Suprapubic skin (tissue), 4 donors: ENCODE results near the gene COL5A1. TPM values are rescaled to one million over a fixed set of nuclear protein-coding genes. Genes with fewer than 3 reads are reported as not detected.

Experiments
- DNase-seq, 2 donors: peaks; one replicate each; pipeline ENCODE4 v3.0.0-alpha.2; 2019; ENCODE audit warnings: low spot score in 2 of 2
- H3K27ac ChIP-seq: fragments of 200-600 bp; sonication (generic); one replicate; pipeline ENCODE4 v1.5.1; 2019
- H3K27me3 ChIP-seq: fragments of 200-600 bp; sonication (generic); one replicate; pipeline ENCODE4 v1.5.1; 2019
- H3K36me3 ChIP-seq: fragments of 200-600 bp; sonication (generic); one replicate; pipeline ENCODE4 v1.5.1; 2019
- H3K4me1 ChIP-seq: fragments of 200-600 bp; sonication (generic); one replicate; pipeline ENCODE4 v1.5.1; 2019
- H3K4me3 ChIP-seq: fragments of 200-600 bp; sonication (generic); one replicate; pipeline ENCODE4 v1.5.1; 2019; ENCODE audit warnings: mild to moderate bottlenecking
- H3K9me3 ChIP-seq: fragments of 200-600 bp; sonication (generic); one replicate; pipeline ENCODE4 v1.5.1; 2019
- CTCF ChIP-seq, 2 donors: fragments of 200-600 bp in 1 of 2; fragments of 450-650 bp in 1 of 2; sonication (generic) in 1 of 2; IDR thresholded peaks; one replicate each; pipeline ENCODE4 v1.5.1; 2016 to 2019; ENCODE audit warnings: antibody characterized with exemption in 2 of 2, mild to moderate bottlenecking in 1 of 2, moderate library complexity in 1 of 2
- EP300 ChIP-seq: sonication (generic); formaldehyde crosslinking; IDR thresholded peaks from one replicate; pipeline ENCODE4 v1.6.1; 2017; ENCODE audit warnings: antibody characterized with exemption
- POLR2A ChIP-seq, 2 donors: fragments of 450-650 bp; IDR thresholded peaks; one replicate each; pipeline ENCODE4 v1.6.1; 2017; ENCODE audit warnings: antibody characterized with exemption in 2 of 2, mild to moderate bottlenecking in 2 of 2, moderate library complexity in 2 of 2
- POLR2AphosphoS5 ChIP-seq, 3 donors: sonication (generic); formaldehyde crosslinking; IDR thresholded peaks; one replicate each; pipeline ENCODE4 v1.6.1; 2017; ENCODE audit warnings: antibody characterized with exemption in 3 of 3
- WGBS: methylation state at CpG from one replicate; pipeline ENCODE4 v1.1.5; 2018; 5-methylcytosine and 5-hydroxymethylcytosine counted together
- total RNA-seq, 4 donors: library from RNA; depleted of rRNA; stranded (reverse); fragments of >200 nt; gene quantifications; one replicate each; pipeline ENCODE4 v1.1.0, GENCODE V29; 2016

The COL5A1 gene
- total RNA-seq, 4 donors from 2014 or later = 8.6 to 16.5 (median 15.4) TPM

DNA sequence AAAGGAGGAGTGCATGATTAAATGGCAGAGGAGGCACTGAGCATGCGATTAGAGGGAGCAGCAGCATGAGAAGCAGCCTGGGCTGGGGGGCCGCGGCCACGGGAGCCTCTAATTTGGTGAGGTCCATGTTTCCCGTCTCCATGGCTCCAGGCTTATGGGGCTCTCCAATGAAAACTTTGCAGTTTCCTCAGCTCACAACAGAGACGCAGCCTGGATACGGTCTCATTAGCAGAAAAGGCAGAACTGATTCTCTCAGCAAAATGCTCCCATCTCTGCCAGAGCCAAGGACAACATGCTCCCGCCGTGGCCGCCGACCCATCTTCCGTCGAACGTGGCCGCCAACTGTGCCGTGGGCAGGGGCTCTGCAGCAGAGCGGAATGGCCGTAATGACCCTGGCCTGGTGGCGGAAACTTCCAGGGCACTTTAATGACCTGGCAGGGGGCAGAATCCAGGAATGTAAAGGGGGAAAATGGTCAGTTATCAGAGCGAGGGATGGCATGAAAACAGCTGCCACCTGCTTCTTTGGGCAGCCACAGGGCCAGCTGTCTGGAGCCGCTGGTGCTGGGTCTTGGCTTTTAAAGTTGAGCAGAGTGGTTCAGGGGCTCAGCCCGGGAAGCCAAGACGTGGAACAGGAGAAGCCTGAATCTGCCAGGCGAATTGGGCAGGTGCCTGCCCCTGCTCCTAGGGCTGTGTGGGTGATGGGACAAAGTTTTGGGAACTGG is 76.5 kb downstream of the COL5A1 start:
- 79% methylated on average over 15 of the region's 24 CpGs for WGBS
- no peaks in the 10 kb centered on the region for H3K4me1 ChIP-seq
- H3K27me3 ChIP-seq = peaks cover 2% of the 10 kb centered on the region
- TF ChIP-seq EP300 = no peak
- TF ChIP-seq POLR2AphosphoS5 (IDR thresholded peaks at IDR 0.05) = no peak
- TF ChIP-seq CTCF (IDR thresholded peaks at IDR 0.05) = no peak
- TF ChIP-seq POLR2A (IDR thresholded peaks at IDR 0.05) = no peak
- no peak for DNase-seq
- no peaks in the 10 kb centered on the region for H3K9me3 ChIP-seq
- H3K36me3 ChIP-seq = peaks cover 3% of the 10 kb centered on the region
- H3K27ac ChIP-seq = no peak overlapping the region
- H3K4me3 ChIP-seq = no peak overlapping the region

DNA sequence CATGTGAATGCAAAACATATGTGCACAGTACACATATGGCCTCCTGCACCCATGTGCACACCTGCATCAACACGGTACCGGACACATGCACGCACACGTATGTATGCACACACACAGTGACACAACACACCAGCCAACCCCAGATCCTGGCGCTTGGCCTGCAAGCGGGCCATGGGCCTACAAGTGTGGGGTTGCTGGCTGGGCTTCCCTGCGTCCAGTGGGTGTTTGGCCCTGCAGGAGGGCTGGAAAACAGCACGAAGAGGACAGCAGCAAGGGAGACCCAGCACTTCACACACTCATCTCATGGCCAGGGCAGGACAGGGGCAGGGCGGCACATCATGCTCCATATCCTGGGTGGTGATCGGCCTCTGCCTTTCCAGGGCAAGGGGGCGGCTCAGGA is 77.7 kb downstream of the COL5A1 start:
- Histone ChIP-seq H3K4me1 (peaks cover 5% of the 10 kb centered on the region), H3K27ac (no peak overlapping the region), H3K9me3 (no peaks in the 10 kb centered on the region), H3K27me3 (peaks cover 3% of the 10 kb centered on the region), H3K4me3 (no peak overlapping the region), H3K36me3 (peaks cover 3% of the 10 kb centered on the region)
- 100% methylated on average over 3 of the region's 11 CpGs for WGBS
- DNase-seq = no peak
- no peak for TF ChIP-seq POLR2A (IDR thresholded peaks at IDR 0.05)
- TF ChIP-seq POLR2AphosphoS5 (IDR thresholded peaks at IDR 0.05) = no peak
- no peak for TF ChIP-seq EP300
- no peak for TF ChIP-seq CTCF (IDR thresholded peaks at IDR 0.05)

GRCh38 chr9:134720136-134720753 is 78.6 kb downstream of the COL5A1 start:
- TF ChIP-seq POLR2A (IDR thresholded peaks at IDR 0.05) (no peak), CTCF (IDR thresholded peaks at IDR 0.05) (no peak), EP300 (no peak), POLR2AphosphoS5 (IDR thresholded peaks at IDR 0.05) (no peak)
- H3K27ac ChIP-seq = no peak overlapping the region
- no peak for DNase-seq
- H3K4me3 ChIP-seq = no peak overlapping the region
- peaks cover 3% of the 10 kb centered on the region for H3K36me3 ChIP-seq
- no peaks in the 10 kb centered on the region for H3K9me3 ChIP-seq
- peaks cover 11% of the 10 kb centered on the region for H3K4me1 ChIP-seq
- peaks cover 3% of the 10 kb centered on the region for H3K27me3 ChIP-seq
- 91% methylated on average over 16 of the region's 17 CpGs for WGBS

DNA sequence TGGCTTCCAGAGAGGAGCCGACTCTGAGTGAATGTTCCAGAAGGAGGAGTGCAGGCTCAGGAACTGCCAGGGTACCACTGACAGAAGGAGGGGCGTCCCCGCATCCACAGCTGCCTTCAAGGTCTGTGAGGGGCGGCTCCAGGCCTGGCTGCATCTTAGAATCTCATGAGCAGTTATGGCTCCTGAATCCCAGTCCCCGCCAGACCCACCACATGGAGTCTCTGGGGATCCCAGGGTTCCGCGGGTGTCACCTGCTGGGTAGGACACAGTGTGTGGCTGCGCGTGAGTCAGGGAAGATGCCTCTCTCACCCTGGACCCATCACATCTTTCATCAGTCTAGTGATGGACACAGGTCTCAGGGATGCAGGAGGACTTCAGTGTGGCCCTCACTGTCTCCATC is 79.2 kb downstream of the COL5A1 start:
- peaks cover 3% of the 10 kb centered on the region for H3K27me3 ChIP-seq
- no peak overlapping the region for H3K4me3 ChIP-seq
- no peak for TF ChIP-seq POLR2AphosphoS5 (IDR thresholded peaks at IDR 0.05)
- no peak for TF ChIP-seq POLR2A (IDR thresholded peaks at IDR 0.05)
- TF ChIP-seq CTCF (IDR thresholded peaks at IDR 0.05) = no peak
- no peak for TF ChIP-seq EP300
- peaks cover 11% of the 10 kb centered on the region for H3K4me1 ChIP-seq
- peaks cover 3% of the 10 kb centered on the region for H3K36me3 ChIP-seq
- WGBS = 85% methylated on average over 9 of the region's 9 CpGs
- no peak overlapping the region for H3K27ac ChIP-seq
- no peaks in the 10 kb centered on the region for H3K9me3 ChIP-seq
- no peak for DNase-seq

DNA sequence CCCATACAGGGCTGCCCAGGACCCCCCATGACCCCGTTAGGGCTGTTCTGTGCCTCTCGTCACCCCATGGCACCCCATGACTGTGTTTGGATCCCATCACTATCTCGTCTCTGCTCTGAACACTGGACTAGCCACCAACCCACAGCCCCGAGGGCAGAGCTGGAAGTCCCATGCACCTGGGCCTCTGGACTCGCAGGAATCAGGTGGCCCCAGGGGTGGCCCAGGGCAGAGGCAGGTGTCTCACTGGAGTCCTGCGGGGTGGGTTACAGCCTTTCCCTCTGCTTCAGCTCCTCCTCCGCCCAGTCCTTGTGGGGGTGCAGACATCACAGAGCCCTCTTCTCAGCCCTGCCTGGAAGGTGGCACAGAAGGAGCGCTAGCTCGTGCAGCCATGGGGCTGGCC is 79.7 kb downstream of the COL5A1 start:
- peaks cover 11% of the 10 kb centered on the region for H3K4me1 ChIP-seq
- no peak overlapping the region for H3K27ac ChIP-seq
- no peaks in the 10 kb centered on the region for H3K9me3 ChIP-seq
- peaks cover 3% of the 10 kb centered on the region for H3K36me3 ChIP-seq
- no peak overlapping the region for H3K4me3 ChIP-seq
- 96% methylated on average over 4 of the region's 9 CpGs for WGBS
- TF ChIP-seq CTCF (IDR thresholded peaks at IDR 0.05) (no peak), POLR2A (IDR thresholded peaks at IDR 0.05) (no peak), EP300 (no peak), POLR2AphosphoS5 (IDR thresholded peaks at IDR 0.05) (no peak)
- H3K27me3 ChIP-seq = peaks cover 3% of the 10 kb centered on the region
- no peak for DNase-seq
